Smooth muscle cell (in vitro differentiated cells): Measurements from ENCODE around the gene GLYR1. TPM values are rescaled to one million over a fixed set of nuclear protein-coding genes. Genes with fewer than 3 reads are reported as not detected.

Source experiments
- DNase-seq: peaks from one replicate; lab custom pipeline; 2025; ENCODE audit not compliant: unreplicated experiment; lab: John Stamatoyannopoulos, UW
- H2AFZ ChIP-seq: fragments of 200-600 bp; sonication (generic); 2 replicates; pipeline ENCODE4 v1.6.0; 2016; ENCODE audit warnings: antibody characterized with exemption, low read depth, mild to moderate bottlenecking
- H3F3A ChIP-seq: fragments of 200-600 bp; sonication (generic); 2 replicates; pipeline ENCODE4 v1.6.0; 2017; ENCODE audit warnings: antibody characterized with exemption, low read depth
- H3K27ac ChIP-seq: fragments of 200-600 bp; sonication (generic); 2 replicates; pipeline ENCODE4 v1.5.1; 2016; ENCODE audit warnings: low read depth, mild to moderate bottlenecking
- H3K27me3 ChIP-seq: fragments of 200-600 bp; sonication (generic); 2 replicates; pipeline ENCODE4 v1.6.1; 2016; ENCODE audit warnings: low read depth, mild to moderate bottlenecking
- H3K36me3 ChIP-seq: fragments of 200-600 bp; sonication (generic); 2 replicates; pipeline ENCODE4 v1.5.1; 2016; ENCODE audit warnings: low read depth
- H3K4me1 ChIP-seq: fragments of 200-600 bp; sonication (generic); 2 replicates; pipeline ENCODE4 v1.5.1; 2016; ENCODE audit warnings: low read depth
- H3K4me2 ChIP-seq: fragments of 200-600 bp; sonication (generic); 2 replicates; pipeline ENCODE4 v1.6.0; 2016; ENCODE audit warnings: mild to moderate bottlenecking
- H3K4me3 ChIP-seq: fragments of 200-600 bp; sonication (generic); 2 replicates; pipeline ENCODE4 v1.5.1; 2016; ENCODE audit warnings: mild to moderate bottlenecking
- H3K79me2 ChIP-seq: fragments of 200-600 bp; sonication (generic); 2 replicates; pipeline ENCODE4 v1.6.0; 2016; ENCODE audit warnings: low read depth, mild to moderate bottlenecking
- H3K9ac ChIP-seq: fragments of 200-600 bp; sonication (generic); 2 replicates; pipeline ENCODE4 v1.6.0; 2016; ENCODE audit warnings: low read depth
- H3K9me3 ChIP-seq: fragments of 200-600 bp; sonication (generic); replicated peaks from 2 replicates; pipeline ENCODE4 v1.5.1; 2016; ENCODE audit warnings: low read depth
- H4K20me1 ChIP-seq: fragments of 200-600 bp; sonication (generic); 2 replicates; pipeline ENCODE4 v1.6.0; 2016; ENCODE audit warnings: low read depth
- WGBS: methylation state at CpG from one replicate; pipeline ENCODE4 v1.1.7; 2016; ENCODE audit warnings: low lambda C conversion rate; 5-methylcytosine and 5-hydroxymethylcytosine counted together
- polyA plus RNA-seq: library from polyadenylated mRNA; unstranded; fragments of >200 nt; fragmentation: Nextera tagmentation; extraction: Ambion mirVana; gene quantifications from 2 replicates; pipeline ENCODE4 v1.2.1, GENCODE V29; 2016
- total RNA-seq: library from RNA; depleted of rRNA; stranded (reverse); fragments of >200 nt; gene quantifications from 2 replicates; pipeline ENCODE4 v1.2.3, GENCODE V29; 2014
- TF ChIP-seq, protein P1 (sequence below): fragments of 200-600 bp; sonication (generic); IDR thresholded peaks from 2 replicates; pipeline ENCODE4 v1.5.1; 2017; ENCODE audit warnings: borderline replicate concordance, mild to moderate bottlenecking, antibody characterized with exemption; ENCODE audit not compliant: insufficient read depth, poor library complexity, severe bottlenecking

The GLYR1 gene
- total and polyA plus RNA-seq, 2 experiments from 2014 or later = 26.4 to 28.9 TPM

DNA sequence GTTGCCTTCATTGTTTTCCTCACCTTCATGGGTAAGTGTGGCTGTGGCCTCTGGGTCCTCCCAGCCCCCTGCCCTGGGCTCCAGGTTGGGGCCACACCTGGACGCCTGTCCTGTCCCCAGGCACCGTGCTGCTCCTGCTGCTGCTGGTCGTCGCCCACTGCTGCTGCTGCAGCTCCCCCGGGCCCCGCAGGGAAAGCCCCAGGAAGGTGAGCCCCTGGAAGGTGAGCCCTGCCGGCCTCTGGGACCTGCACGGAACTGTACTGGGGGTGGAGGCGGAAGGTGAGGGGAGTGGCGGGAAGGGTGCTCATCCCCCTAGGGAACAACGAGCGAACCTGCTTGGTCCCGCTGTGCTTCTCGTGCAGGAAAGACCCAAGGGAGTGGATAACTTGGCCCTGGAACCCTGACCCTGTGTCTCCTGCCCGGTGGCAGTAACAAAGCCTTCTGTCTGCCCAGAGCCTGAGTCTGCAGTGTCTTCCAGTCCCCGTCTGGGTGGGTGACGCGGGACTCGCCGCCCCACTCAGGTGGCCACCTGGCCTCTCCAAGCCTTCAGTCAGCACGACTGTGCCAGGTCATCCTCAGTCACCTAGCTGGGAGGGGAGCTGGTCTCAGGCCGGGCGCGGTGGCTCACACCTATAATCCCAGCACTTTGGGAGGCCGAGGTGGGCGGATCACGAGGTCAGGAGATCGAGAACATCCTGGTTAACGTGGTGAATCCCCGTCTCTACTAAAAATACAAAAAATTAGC is 51.1 kb downstream of the GLYR1 start:
- no peaks in the 10 kb centered on the region for H3F3A ChIP-seq
- no peaks in the 10 kb centered on the region for H3K79me2 ChIP-seq
- TF ChIP-seq, protein P1, sequence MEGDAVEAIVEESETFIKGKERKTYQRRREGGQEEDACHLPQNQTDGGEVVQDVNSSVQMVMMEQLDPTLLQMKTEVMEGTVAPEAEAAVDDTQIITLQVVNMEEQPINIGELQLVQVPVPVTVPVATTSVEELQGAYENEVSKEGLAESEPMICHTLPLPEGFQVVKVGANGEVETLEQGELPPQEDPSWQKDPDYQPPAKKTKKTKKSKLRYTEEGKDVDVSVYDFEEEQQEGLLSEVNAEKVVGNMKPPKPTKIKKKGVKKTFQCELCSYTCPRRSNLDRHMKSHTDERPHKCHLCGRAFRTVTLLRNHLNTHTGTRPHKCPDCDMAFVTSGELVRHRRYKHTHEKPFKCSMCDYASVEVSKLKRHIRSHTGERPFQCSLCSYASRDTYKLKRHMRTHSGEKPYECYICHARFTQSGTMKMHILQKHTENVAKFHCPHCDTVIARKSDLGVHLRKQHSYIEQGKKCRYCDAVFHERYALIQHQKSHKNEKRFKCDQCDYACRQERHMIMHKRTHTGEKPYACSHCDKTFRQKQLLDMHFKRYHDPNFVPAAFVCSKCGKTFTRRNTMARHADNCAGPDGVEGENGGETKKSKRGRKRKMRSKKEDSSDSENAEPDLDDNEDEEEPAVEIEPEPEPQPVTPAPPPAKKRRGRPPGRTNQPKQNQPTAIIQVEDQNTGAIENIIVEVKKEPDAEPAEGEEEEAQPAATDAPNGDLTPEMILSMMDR = no peak
- no peaks in the 10 kb centered on the region for H3K36me3 ChIP-seq
- H2AFZ ChIP-seq = no peak overlapping the region
- H3K9ac ChIP-seq = no peak overlapping the region
- DNase-seq = no peak
- H3K27me3 ChIP-seq = no peaks in the 10 kb centered on the region
- WGBS = 94% methylated on average over 27 of the region's 30 CpGs
- H4K20me1 ChIP-seq = no peaks in the 10 kb centered on the region
- H3K4me2 ChIP-seq = no peak overlapping the region
- H3K27ac ChIP-seq = no peak overlapping the region
- no peaks in the 10 kb centered on the region for H3K9me3 ChIP-seq
- no peaks in the 10 kb centered on the region for H3K4me1 ChIP-seq
- no peak overlapping the region for H3K4me3 ChIP-seq

DNA sequence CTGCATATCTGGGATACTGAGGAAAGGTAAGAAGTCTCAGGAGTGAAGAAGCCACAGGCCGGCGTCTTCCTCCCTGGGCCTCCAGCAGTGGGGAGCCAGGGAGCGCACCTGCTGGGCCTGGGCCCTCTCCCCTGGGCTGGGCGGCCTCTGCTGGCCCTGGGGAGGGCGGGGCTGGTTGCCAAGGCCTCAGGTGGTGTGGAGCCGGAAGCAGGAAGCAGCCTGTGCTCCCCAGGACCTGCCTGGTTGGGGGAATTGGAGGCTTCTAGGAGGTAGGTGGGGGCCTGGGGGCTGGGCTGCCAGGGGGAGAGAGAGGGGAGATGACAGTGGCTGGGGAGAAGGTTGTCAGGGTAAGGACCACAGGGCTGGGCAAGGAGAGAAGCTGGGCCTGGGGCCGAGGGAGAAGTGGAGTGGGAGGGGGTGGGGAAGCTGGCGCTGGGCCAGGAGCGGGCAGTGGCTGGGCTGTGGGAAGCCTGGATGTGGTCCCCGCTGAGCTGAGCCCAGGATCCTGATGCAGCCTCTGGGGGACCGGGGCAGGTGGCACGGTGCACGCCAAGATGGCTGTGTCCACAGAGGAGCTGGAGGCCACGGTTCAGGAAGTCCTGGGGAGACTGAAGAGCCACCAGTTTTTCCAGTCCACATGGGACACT is 51.8 kb downstream of the GLYR1 start, which contains the start of gene SMIM22:
Gene SMIM22 (plus strand): TSS at position 189 of the 647 bp plus-strand sequence. CDS start 366 bp downstream, at position 555.
- Histone ChIP-seq H3K9ac (no peak within 1 kb of the TSS), H3K36me3 (no peaks in the 10 kb centered on the region), H4K20me1 (no peaks in the 10 kb centered on the region), H2AFZ (no peak within 1 kb of the TSS), H3K4me2 (no peak within 1 kb of the TSS), H3K27ac (no peak within 1 kb of the TSS), H3K79me2 (no peaks in the 10 kb centered on the region), H3K4me3 (no peak within 1 kb of the TSS), H3F3A (no peaks in the 10 kb centered on the region), H3K27me3 (no peaks in the 10 kb centered on the region), H3K4me1 (no peaks in the 10 kb centered on the region), H3K9me3 (no peaks in the 10 kb centered on the region)
- DNase-seq = no peak
- 96% methylated on average over 14 of the region's 14 CpGs for WGBS
- TF ChIP-seq, protein P1 = no peak

DNA sequence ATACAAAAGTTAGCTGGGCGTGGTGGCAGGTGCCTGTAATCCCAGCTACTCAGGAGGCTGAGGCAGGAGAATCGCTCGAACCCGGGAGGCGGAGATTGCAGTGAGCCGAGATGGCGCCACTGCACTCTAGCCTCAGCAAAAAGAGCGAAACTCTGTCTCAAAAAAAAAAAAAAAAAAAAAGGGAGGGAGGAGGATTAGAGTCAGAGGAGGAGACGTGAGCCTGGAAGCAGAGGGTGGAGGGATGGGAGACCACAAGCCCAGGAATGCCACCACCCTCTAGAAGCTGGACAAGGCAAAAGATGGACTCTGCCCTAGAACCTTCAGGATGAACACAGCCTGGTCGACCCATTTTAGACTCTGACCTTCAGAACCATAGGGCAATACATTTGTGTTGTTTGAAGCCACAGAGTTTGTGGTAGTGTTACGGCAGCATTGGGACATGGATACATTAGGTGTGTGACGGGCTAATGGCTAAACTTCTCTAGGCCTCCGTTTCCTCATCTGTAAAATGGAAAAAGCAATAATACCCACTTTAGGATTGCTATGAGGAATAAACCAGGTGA is 54.1 kb downstream of the GLYR1 start:
- H2AFZ ChIP-seq = no peak overlapping the region
- no peak overlapping the region for H3K9ac ChIP-seq
- no peak for DNase-seq
- no peaks in the 10 kb centered on the region for H3K9me3 ChIP-seq
- H3K27me3 ChIP-seq = no peaks in the 10 kb centered on the region
- H3K36me3 ChIP-seq = no peaks in the 10 kb centered on the region
- H3K4me3 ChIP-seq = no peak overlapping the region
- no peak overlapping the region for H3K27ac ChIP-seq
- H3K4me1 ChIP-seq = no peaks in the 10 kb centered on the region
- H3K4me2 ChIP-seq = no peak overlapping the region
- TF ChIP-seq, protein P1 = no peak
- no peaks in the 10 kb centered on the region for H3F3A ChIP-seq
- H4K20me1 ChIP-seq = no peaks in the 10 kb centered on the region
- H3K79me2 ChIP-seq = no peaks in the 10 kb centered on the region
- 68% methylated on average over 13 of the region's 13 CpGs for WGBS
